ENCODE data around the gene TXNIP. TPM values are rescaled to one million over a fixed set of nuclear protein-coding genes. Genes with fewer than 3 reads are reported as not detected.

The TXNIP gene
- total RNA-seq, 2 donors from 2014 or later = 67.9 to 120 TPM

DNA sequence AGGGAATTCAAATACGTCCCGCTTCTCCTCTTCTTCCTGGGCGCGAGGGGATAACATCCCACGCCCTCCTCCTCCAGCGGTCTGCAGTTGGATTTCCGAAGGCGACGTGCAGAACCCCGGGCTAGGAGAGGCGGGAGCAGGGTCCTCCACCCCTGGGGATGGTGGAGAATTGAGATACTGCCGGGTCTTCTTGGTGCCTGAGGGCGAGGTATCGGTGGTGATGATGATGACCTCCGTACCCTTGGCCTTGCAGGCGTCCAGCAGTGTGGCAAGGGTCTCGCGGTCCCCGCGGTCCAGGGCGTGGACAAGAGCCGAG, 35.3 kb downstream of the TXNIP start:
- DNase-seq (ENCODE audit: low spot score in 2 of 2) (no peak), ATAC-seq (no peak)
- H3K9me3 Mint-ChIP-seq = no peaks in the 10 kb centered on the region
- peaks cover 11 to 18% of the 10 kb centered on the region in 2 donors for H3K36me3 Mint-ChIP-seq
- H3K27ac Mint-ChIP-seq = peak overlapping the region; percentile 86 to 93

DNA sequence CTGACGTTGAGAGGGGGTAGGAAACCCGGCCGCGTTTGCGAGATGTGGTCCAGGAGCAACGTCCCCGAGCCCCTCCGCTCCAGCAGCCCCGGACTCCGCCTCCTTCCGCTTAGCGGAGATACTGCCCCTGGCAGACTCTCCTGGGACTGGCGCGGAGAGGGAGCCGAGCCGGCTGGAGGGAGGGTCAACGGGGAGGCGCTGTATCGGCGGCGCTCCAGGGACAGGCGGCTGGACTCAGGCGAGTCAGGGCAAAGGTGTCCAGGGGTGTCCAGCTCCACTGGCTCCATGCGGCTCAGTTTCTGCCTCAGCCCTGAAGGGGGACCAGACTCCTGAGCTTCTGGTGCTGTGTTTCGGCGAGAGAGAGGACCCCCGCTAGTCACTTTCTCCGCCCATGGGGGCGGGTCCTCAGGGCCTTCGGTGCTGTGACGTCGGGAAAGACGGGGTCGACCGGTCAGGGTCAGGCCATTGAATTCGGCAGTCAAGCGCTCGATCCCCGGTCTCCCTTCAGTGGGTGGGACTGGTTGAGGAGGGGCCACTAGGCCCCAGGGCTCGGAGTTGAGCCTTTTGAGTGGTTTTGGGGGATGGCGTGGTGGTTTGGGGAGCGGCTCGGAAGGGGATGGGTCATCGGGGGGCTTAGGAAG, 35.8 kb downstream of the TXNIP start:
- no peaks in the 10 kb centered on the region for H3K9me3 Mint-ChIP-seq
- peaks cover 11 to 18% of the 10 kb centered on the region in 2 donors for H3K36me3 Mint-ChIP-seq
- no peak for ATAC-seq
- peak in 1 of 2 donors; percentile 51 for DNase-seq (ENCODE audit: low spot score in 2 of 2)
- peak overlapping the region; percentile 86 to 93 for H3K27ac Mint-ChIP-seq

DNA sequence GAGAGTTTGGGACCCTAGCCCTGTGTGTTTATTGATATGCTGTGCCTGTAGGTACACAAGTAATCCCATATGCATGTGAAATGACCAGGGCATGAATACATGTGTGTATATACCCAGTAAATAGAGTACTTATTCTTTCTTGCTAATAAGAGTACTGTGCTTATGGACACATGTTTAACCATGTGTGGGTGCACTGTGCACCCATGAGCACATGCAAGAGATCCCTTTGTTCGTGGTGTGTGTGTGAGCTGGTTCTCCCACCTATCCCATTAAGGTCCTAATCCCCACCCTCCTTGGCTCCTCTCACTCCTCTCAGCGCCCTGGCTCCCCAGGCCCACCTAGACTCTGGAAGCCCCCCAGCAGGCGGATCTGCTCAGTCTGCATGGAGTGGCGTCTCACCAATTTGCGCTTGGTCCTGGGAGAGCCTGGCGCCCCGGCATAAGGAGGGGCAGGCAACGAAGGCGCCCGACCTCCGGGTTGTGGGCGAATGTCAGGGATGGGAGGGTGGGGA, 36.4 kb downstream of the TXNIP start:
- Mint-ChIP-seq H3K36me3 (peaks cover 11 to 18% of the 10 kb centered on the region in 2 donors), H3K9me3 (no peaks in the 10 kb centered on the region), H3K27ac (no peak overlapping the region)
- ATAC-seq (no peak), DNase-seq (ENCODE audit: low spot score in 2 of 2) (no peak)

DNA sequence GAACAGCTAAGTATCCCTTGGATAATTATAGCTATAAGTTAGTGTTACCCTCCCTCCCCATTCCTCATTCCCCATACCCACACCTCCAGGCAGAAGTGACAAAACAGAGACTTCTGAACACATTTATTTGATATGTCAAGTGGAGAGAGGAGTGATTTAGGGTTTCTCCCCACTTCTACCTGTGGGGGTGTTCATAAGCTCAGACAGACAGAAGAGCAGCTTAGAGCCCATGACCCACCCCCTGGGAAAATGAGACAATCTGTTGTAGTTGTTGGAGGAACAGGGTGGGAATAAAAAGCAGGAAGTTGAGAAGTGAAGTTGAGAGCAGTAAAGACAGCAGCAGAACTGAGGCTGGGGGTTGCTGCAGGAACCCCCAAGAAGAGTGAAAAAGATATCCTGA, 37.0 kb downstream of the TXNIP start:
- ATAC-seq (no peak), DNase-seq (ENCODE audit: low spot score in 2 of 2) (no peak)
- no peak overlapping the region for H3K27ac Mint-ChIP-seq
- H3K9me3 Mint-ChIP-seq = no peaks in the 10 kb centered on the region
- H3K36me3 Mint-ChIP-seq = peaks cover 11% of the 10 kb centered on the region in 2 donors

DNA sequence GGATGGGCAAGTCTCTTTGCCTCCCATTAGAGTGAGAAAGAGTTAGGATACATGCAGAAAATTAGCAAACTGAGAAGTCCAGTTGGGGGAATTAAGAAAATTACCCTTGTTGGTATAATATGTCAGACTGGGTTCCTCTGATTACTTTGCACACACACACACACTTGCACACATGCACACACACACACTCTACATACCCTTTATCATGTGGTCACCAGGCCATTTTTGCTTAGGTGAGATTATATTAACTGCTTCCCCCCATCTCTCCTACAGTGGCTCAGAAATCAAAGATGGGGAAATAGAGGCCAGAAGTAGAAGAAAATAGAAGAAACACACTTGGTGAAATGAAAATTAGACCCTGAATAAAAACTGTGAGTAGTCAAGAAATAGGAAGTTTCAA, 37.6 kb downstream of the TXNIP start:
- no peak overlapping the region for H3K27ac Mint-ChIP-seq
- no peak for ATAC-seq
- no peak for DNase-seq (ENCODE audit: low spot score in 2 of 2)
- peaks cover 7 to 11% of the 10 kb centered on the region in 2 donors for H3K36me3 Mint-ChIP-seq
- H3K9me3 Mint-ChIP-seq = no peaks in the 10 kb centered on the region

DNA sequence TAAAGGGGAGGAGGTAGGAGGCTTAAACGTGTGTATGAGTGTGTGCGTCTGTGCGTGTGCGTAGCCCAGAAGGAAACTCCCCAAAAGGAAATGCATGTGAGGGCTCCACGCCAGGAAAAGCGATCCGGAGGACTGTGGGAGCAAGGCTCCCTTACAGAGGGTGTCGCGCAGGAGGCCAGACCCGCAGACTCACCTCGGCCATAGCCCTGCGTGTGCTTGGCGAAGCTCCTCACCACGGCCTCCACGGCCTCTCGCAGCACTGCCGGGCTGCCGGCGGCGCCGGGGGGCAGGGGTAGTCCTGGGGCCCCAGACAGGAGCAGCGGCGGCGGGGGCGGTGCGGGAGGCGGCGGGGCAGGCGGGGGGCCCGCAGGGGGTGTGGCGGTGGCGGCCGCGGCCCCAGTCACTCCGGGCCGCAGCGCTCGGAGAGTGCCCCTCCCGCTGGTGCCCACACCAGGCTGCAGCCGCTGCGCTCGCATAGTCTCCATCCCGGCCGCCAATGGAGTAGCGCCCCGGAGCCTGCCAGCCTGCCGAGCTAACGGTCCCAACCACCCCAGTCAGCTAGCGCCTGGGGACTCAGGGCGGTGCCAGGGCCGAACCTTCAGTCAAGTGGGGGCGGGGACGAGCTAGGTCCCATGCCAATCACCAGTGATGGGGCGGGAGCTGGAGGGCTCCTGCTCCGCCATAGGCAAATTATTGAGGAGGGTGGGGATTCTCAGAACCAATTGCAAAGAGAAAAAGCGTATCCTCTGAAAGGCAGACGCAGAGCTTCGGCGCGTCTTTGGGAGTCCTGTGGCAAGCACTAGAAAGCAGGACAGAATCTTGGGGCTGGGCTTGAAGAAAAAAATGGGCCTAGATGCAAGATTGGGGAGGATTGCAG, 38.7 kb downstream of the TXNIP start, which contains the start of gene LIX1L:
TSS of gene LIX1L (minus strand) at position 575 of the 877 bp plus-strand sequence. CDS start at position 485, 90 bp downstream.
- Mint-ChIP-seq H3K9me3 (no peaks in the 10 kb centered on the region), H3K27ac (peak within 1 kb of the TSS; percentile 51 to 73), H3K36me3 (peaks cover 7 to 11% of the 10 kb centered on the region in 2 donors)
- ATAC-seq (peak; percentile 91 to 92), DNase-seq (ENCODE audit: low spot score in 2 of 2) (peak; percentile 93 to 94)

DNA sequence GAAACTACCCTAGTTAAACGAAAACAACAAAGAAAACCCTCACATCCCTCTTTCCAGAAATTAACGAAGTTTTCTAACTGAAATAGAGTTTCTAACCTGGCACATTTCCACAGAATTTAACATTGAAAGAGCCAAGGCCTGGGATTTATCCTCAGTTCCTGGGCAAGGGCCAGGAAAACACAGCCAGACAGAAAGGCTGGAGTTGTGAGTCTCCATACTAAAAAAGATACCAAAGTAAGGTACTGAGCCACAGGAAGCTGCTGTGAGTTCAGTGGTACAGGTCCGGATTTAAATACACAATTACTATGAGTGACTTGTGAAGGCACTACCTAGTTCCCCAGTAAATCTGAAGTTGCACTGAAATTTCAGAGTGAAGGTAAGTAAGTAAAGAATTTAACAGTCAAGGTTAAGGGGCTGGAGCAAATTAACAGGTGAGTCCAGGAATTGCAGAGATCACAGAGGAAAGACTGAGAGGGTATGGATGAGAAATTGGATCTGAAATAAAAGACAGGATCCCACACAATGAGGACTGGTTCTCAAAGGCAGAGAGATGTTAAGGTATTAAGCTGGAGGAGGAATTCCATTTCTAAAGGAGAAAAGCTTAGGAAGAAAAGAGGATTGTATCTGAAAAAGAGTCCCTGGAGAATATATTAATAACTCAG, 39.5 kb downstream of the TXNIP start:
- Mint-ChIP-seq H3K27ac (peak overlapping the region; percentile 39 to 73), H3K36me3 (peaks cover 7 to 11% of the 10 kb centered on the region in 2 donors), H3K9me3 (no peaks in the 10 kb centered on the region)
- ATAC-seq (no peak), DNase-seq (ENCODE audit: low spot score in 2 of 2) (no peak)

DNA sequence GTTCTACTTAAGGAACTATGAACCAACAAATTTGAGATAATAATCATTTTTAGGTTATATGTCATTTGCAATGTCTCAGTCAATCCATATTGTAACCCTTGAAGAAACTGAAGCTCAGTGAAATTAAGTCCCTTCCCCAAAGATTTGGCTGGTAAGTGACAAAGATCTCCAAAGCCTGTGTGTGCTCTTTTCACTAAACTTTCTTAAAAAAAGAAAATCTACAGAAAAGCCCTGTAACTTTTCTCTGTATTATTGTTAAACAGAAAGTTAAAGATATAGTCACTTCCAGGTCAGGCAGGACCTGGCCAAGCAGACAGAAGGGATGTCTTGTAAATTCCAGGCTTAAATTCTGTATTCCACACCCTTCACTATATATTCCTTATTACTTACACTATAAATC, 40.0 kb downstream of the TXNIP start:
- DNase-seq (ENCODE audit: low spot score in 2 of 2) (no peak), ATAC-seq (no peak)
- Mint-ChIP-seq H3K27ac (peak overlapping the region in 1 of 2 donors; percentile 73), H3K9me3 (no peaks in the 10 kb centered on the region), H3K36me3 (peaks cover 7 to 11% of the 10 kb centered on the region in 2 donors)

DNA sequence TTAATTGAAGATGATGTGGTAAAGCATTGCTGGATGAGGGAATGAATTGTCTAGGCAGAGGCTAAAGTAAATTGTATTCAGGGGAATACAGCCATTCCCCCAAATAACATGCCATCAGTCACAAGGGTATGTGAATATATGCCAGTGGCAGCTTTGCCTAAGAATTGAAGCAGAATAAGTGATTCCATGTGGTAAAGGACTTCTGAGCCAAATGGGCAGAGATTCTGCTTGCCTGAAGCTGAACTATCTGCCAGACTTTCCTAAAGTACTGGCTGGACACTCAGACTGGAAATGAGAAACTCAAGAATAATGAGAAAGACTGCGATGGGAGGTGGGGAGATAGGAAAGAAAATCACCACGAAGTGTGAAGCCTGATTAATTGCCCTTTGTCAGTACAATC, 40.9 kb downstream of the TXNIP start:
- ATAC-seq (no peak), DNase-seq (ENCODE audit: low spot score in 2 of 2) (no peak)
- peaks cover 6 to 7% of the 10 kb centered on the region in 2 donors for H3K36me3 Mint-ChIP-seq
- no peak overlapping the region for H3K27ac Mint-ChIP-seq
- no peaks in the 10 kb centered on the region for H3K9me3 Mint-ChIP-seq

DNA sequence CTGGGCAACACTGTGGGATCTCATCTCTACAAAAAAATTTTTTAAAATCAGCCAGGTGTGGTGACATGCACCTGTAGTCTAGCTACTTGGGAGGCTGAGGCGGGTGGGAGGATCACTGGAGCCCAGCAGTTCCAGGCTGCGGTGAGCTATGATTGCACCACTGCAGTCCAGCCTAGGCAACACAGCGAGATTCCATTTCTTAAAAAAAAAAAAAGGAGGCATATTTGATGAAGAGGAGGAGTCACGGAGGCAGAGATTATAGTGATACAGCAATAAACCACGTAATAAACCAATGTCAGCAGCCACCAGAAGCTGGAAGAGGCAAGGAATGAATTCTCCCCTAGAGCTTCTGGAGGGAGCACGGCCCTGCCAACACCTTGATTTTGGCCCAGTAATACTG, 42.5 kb downstream of the TXNIP start:
- Mint-ChIP-seq H3K27ac (no peak overlapping the region), H3K36me3 (peaks cover 6 to 7% of the 10 kb centered on the region in 2 donors), H3K9me3 (no peaks in the 10 kb centered on the region)
- DNase-seq (ENCODE audit: low spot score in 2 of 2) = no peak
- ATAC-seq = no peak

DNA sequence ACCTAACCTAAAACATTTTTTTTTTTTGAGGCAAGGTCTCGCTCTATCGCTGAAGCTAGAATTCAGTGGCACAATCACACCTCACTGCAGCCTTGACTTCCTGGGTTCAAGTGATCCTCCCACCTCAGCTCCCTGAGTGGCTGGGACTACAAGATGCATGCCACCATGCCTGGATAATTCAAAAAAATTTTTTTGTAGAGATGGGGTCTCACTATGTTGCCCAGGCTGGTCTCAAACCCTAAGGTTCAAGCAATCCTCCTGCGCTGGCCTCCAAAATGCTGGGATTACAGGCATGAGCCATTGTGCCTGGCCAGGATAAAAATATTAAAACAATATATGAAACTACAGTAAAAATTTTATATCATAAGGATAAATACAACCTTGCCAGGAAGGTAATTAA, 43.5 kb downstream of the TXNIP start:
- no peak for DNase-seq (ENCODE audit: low spot score in 2 of 2)
- H3K27ac Mint-ChIP-seq = no peak overlapping the region
- H3K36me3 Mint-ChIP-seq = peaks cover 6 to 7% of the 10 kb centered on the region in 2 donors
- H3K9me3 Mint-ChIP-seq = no peaks in the 10 kb centered on the region
- ATAC-seq = no peak

DNA sequence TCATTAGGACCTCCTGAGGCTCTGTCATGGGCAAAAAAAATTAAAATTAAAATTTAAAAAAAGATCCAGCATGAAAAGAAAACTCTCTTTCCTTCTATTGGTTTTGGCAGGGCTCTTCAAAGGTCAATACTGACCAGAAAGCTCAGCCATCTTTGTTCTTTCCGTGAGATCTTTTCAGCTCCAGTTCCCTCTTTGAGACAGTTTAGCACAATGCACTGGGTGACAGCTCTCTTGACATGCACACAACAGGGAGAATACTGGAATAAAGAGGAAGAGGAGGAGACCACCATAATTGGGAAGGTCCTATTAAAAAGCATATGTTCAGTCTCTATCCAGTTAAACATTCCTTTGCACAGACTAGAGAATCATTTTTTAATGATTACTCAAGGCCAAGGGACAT, 44.9 kb downstream of the TXNIP start:
- ATAC-seq (no peak), DNase-seq (ENCODE audit: low spot score in 2 of 2) (no peak)
- H3K36me3 Mint-ChIP-seq = no peaks in the 10 kb centered on the region
- no peak overlapping the region for H3K27ac Mint-ChIP-seq
- H3K9me3 Mint-ChIP-seq = no peaks in the 10 kb centered on the region

DNA sequence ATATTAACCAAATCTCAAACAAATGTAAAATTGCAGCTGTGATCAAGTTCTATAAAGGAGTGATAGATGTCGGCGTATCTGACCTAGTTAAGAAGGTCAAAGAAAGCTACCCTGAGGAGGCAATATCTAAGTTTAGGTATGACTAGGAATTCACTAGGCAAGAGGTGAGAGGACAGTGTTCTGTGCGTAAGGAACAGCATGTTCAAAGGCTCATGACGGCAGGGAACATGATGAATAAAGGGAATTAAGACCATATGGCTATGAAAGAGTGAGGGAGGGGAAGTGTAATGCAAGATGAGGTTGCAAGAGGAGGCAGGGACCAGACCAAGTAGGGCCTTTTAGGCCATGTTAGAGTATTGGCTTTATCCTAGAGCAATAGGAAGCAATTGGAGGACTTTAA, 47.2 kb downstream of the TXNIP start:
- Mint-ChIP-seq H3K36me3 (no peaks in the 10 kb centered on the region), H3K27ac (no peak overlapping the region), H3K9me3 (no peaks in the 10 kb centered on the region)
- DNase-seq (ENCODE audit: low spot score in 2 of 2) (no peak), ATAC-seq (no peak)

DNA sequence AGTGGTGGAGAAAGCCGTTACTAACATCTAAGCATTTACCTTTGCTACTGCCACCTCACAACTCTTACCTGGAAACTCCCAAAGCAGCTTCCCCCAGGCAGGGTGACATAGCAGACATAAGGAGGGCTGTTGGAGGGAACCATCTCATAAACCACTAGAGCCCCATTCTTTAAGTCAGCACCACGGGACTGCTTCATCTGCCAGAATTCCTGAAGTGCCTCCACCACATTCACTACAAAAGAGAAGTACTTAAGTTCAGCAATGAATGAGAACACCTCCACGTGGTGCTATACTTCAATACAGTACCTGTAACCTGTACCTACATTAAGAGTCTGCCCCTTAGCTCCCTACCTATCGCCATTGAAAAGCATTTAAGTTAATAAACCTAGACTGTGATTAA, 48.8 kb downstream of the TXNIP start:
- Mint-ChIP-seq H3K27ac (no peak overlapping the region), H3K36me3 (no peaks in the 10 kb centered on the region), H3K9me3 (no peaks in the 10 kb centered on the region)
- ATAC-seq (no peak), DNase-seq (ENCODE audit: low spot score in 2 of 2) (no peak)

DNA sequence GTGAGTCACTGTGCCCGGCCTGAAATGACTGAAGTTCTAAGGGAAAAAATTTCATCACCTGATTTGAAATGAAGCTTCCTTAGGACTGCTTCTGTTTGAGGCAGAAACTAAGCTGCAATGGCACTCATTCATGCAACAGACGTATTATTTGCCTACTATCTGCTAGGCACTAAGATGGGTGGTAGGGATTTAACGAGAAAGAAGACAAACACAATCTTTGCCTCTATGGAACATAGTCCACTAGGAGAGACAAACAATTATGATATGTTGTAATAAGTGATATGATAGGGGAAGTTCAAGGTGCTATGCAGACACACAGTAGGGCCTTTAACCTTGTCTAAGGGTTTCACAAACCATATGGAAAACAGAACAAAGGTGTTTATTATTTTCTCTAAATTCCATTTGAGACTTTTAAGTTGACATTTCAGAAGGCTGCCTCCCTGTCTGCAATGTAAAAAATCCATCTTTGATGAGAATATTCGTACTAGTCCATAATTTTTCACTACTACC, 49.8 kb downstream of the TXNIP start:
- ATAC-seq (no peak), DNase-seq (ENCODE audit: low spot score in 2 of 2) (no peak)
- Mint-ChIP-seq H3K27ac (peak overlapping the region in 1 of 2 donors; percentile 69), H3K9me3 (no peaks in the 10 kb centered on the region), H3K36me3 (no peaks in the 10 kb centered on the region)

DNA sequence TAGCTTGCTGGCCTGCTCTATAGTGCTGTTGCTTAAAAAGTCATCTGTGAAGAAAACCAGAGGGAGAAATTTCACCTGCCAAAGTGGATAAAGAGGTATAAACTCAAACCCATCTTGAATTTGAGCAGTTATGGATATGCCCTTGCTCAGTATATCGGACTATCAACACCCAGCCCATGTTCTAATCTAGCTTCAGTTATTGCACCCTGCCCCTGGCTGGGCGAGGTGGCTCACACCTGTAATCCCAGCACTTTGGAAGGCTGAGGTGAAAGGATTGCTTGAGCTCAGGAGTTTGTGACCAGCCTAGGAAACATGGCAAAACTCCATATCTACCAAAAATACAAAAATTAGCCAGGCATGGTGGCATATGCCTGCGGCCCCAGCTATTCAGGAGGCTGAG, 51.8 kb downstream of the TXNIP start:
- Mint-ChIP-seq H3K27ac (peak overlapping the region; percentile 57 to 72), H3K9me3 (no peaks in the 10 kb centered on the region), H3K36me3 (no peaks in the 10 kb centered on the region)
- no peak for DNase-seq (ENCODE audit: low spot score in 2 of 2)
- ATAC-seq = no peak

DNA sequence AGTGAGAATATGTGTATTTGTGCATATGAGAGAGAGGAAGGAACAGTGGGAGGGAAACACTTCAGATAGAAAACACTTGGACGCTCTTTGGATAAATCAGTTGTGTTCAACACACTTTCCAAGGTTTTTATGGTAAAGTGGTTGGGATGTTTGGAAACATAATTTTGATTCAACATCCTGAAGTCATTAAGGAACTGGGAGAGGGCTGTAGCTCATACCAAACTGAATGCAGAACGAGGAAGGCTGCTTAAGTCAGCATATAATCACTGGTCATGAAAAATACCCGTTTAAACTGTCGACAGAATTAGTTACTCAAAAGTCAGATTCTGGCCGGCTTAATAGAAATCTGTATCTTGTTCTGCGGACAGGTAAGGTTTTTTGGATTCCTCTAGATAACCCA, 53.5 kb downstream of the TXNIP start:
- no peak for ATAC-seq
- no peak for DNase-seq (ENCODE audit: low spot score in 2 of 2)
- Mint-ChIP-seq H3K9me3 (no peaks in the 10 kb centered on the region), H3K36me3 (no peaks in the 10 kb centered on the region), H3K27ac (no peak overlapping the region)

Data from activated naive CD4-positive, alpha-beta T cell treated with anti-CD3 and anti-CD28 coated beads, Interleukin-2, amount 50 U/mL, for 72 hours (primary cell).